T-helper 2 cell (primary cell): ENCODE results near the gene NDUFAF7.
"Not testable (repeated sequence)": the region's sequence is repeated elsewhere in the genome, so short reads cannot be mapped to it uniquely, and the experiment has no call there.

Source experiments
- DNase-seq, 5 experiments: peaks; one replicate each; pipeline versions ENCODE4 v3.0.0 to v3.0.0-alpha.2; 2012 to 2022

The NDUFAF7 gene

GRCh38 chr2:37219046-37219445, 12.4 kb upstream of the NDUFAF7 start:
- DNase-seq = no peak

GRCh38 chr2:37223131-37223530, 8.3 kb upstream of the NDUFAF7 start:
- DNase-seq = no peak

GRCh38 chr2:37224063-37224462, 7.4 kb upstream of the NDUFAF7 start:
- no peak for DNase-seq

- DNase-seq = not testable (repeated sequence)
These were observed 6.3 kb upstream of the NDUFAF7 start for GRCh38 chr2:37225129-37225528.

GRCh38 chr2:37226863-37227262, 4.6 kb upstream of the NDUFAF7 start:
- DNase-seq = no peak

- no peak for DNase-seq
These were observed 2.7 kb upstream of the NDUFAF7 start for GRCh38 chr2:37228788-37229187.

GRCh38 chr2:37230581-37230980, 877 bp upstream of the NDUFAF7 start:
- no peak for DNase-seq

GRCh38 chr2:37232131-37232933, 874 bp downstream of the NDUFAF7 start:
- no peak for DNase-seq

- peak in 1 of 5 experiments; percentile 67 for DNase-seq
These were observed 12.0 kb downstream of the NDUFAF7 start for GRCh38 chr2:37243435-37243834.

- peak in 1 of 5 experiments; percentile 81 for DNase-seq
These were observed 12.6 kb downstream of the NDUFAF7 start for GRCh38 chr2:37244017-37244416.

- no peak for DNase-seq
These were observed 13.3 kb downstream of the NDUFAF7 start for GRCh38 chr2:37244755-37245154.

GRCh38 chr2:37246205-37246604, 14.7 kb downstream of the NDUFAF7 start:
- DNase-seq = no peak

GRCh38 chr2:37250869-37251740, 19.6 kb downstream of the NDUFAF7 start:
- DNase-seq = no peak

GRCh38 chr2:37262522-37262921, 31.1 kb downstream of the NDUFAF7 start:
- no peak for DNase-seq

- DNase-seq = no peak
These were observed 32.4 kb downstream of the NDUFAF7 start for GRCh38 chr2:37263839-37264238.

- DNase-seq = no peak
These were observed 36.2 kb downstream of the NDUFAF7 start for GRCh38 chr2:37267685-37268084.

GRCh38 chr2:37268111-37268510, 36.7 kb downstream of the NDUFAF7 start:
- DNase-seq = no peak

- DNase-seq = no peak
These were observed 40.1 kb downstream of the NDUFAF7 start for GRCh38 chr2:37271376-37272067.

- no peak for DNase-seq
These were observed 43.0 kb downstream of the NDUFAF7 start for GRCh38 chr2:37274359-37274965.

GRCh38 chr2:37276291-37276690, 44.8 kb downstream of the NDUFAF7 start:
- DNase-seq = no peak

GRCh38 chr2:37281916-37282315, 50.5 kb downstream of the NDUFAF7 start:
- no peak for DNase-seq

GRCh38 chr2:37282746-37283145, 51.3 kb downstream of the NDUFAF7 start:
- no peak for DNase-seq

- no peak for DNase-seq
These were observed 51.7 kb downstream of the NDUFAF7 start for GRCh38 chr2:37283207-37283606.
